ENCODE measurements around the gene AKT3.
"Not testable (repeated sequence)": the region's sequence is repeated elsewhere in the genome, so short reads cannot be mapped to it uniquely, and the experiment has no call there.

The AKT3 gene

GRCh38 chr1:243595527-243596210 lies 254.4 kb downstream of the AKT3 start:
- FAIRE-seq: peak; percentile 17

- FAIRE-seq: no peak
These were observed 255.6 kb downstream of the AKT3 start for GRCh38 chr1:243594455-243594854.

DNA sequence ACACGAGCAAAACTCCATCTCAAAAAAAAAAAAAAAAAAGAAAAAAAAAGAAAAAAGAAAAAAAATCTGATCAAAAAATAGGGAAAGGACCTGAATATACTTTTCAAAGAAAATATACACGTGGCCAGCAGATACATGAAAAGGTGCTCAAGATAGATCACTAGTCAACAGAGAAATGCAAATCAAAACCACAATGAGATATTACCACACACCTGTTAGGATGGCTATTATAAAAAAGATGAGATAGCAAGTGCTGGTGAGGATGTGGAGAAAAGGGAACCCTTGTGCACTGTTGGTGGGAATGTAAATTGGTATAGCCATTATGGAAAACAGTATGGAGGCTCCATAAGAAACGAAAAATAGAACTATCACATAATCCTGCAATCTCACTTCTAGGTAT lies 260.8 kb downstream of the AKT3 start:
- FAIRE-seq: not testable (repeated sequence)

DNA sequence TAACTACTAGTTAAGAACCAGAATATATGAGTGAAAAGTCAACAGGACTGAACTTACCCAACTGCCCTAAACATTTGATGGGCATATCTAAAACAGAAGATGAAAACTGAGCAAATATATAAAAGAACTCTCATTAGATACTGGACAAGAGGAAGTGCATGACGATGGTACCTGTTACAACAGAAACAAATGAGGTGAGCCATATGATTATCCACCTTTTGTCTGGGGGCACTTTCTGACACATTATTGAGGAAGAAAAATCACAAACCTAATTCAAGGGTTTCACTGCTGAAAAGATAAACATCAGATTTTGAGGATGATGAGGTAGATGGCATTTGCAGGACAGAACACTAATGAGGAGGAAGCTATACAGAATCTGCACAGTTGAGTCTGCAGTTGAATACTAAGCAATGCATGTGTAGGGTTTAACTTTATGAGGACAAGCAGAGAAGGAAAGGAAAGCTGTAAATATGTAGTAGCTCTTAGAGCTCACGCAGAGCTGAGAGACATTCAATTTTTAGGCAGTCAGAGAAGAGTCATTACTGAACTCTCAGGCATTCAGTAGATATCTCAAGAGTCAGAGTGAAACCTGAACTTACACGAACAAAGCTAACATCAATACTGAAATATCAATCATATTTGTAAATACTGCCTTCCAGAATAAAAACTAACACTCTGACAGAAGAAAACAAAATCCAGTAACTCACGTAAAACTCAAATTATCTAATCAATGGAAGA lies 262.1 kb downstream of the AKT3 start:
- FAIRE-seq: no peak

DNA sequence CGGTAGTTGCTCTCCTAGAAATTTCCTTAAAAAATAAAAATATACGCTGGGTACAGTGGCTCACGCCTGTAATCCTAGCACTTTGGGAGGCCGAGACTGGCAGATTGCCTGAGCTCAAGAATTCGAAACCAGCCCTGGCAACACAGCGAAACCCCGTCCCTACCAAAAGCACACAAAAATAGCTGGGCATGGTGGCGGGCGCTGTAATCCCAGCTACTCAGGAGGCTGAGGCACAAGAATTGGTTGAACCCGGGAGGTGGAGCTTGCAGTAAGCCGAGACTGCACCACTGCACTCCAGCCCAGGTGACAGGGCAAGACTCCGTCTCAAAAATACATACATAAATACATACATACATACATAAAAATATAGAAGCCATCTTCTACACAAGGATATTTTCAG lies 262.8 kb downstream of the AKT3 start:
- FAIRE-seq: no peak

GRCh38 chr1:243585982-243586381 lies 264.1 kb downstream of the AKT3 start:
- no peak for FAIRE-seq

DNA sequence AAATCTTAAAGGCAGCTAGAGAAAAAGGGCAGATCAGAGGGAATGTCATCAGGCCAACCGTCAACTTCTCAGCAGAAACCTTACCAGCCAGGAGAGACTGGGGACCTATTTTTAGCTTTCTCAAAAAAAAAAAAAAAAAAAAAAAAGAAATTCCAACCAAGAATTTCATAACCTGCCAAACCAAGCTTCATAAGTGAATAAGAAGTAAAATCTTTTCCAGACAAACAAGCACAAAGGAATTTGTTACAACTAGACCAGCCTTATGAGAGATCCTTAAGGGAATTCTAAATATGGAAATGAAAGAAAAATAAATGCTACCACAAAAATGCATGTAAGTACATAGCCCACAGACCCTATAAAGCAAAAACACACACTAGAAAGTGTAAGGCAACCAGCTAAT lies 267.7 kb downstream of the AKT3 start:
- no peak for FAIRE-seq

DNA sequence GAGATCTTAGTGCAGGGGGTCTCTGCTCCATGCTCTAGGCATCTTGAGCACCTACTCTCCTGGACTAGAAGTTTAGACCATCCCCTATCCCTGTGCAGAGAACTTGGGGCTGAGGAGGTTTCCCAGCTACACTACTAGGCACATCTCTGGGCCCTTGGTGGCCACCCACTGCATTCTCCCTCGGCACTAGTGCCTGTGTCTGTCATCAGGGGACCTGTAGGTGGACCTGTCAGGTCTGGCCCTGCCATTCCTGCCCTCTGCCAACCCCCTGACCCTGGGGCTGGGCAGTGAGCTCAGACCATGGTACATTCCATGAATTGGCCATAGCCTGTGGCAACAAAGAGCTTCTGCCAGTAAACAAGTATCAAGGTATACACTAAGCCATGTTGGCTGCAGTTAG lies 269.1 kb downstream of the AKT3 start:
- FAIRE-seq: no peak

- FAIRE-seq: no peak
These were observed 270.0 kb downstream of the AKT3 start for GRCh38 chr1:243580072-243580471.

DNA sequence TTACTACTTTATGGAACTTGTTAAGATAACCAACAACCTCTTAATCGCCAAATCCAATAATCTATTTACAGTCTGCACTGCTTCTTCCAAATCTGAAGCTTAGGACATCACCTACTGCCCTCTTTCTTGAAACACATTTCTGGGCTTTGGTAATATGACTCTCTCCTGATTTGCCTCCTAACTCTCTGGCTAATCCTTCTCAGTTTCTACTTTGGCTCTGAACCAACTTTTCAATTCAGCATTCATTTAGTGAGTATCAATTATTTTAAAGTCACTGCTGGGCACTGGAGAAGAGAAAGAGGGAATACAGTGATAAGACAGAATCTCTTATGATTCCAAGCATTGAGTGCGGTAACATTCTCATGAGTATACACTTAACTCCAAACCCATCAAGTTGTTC lies 275.0 kb downstream of the AKT3 start:
- FAIRE-seq: no peak

DNA sequence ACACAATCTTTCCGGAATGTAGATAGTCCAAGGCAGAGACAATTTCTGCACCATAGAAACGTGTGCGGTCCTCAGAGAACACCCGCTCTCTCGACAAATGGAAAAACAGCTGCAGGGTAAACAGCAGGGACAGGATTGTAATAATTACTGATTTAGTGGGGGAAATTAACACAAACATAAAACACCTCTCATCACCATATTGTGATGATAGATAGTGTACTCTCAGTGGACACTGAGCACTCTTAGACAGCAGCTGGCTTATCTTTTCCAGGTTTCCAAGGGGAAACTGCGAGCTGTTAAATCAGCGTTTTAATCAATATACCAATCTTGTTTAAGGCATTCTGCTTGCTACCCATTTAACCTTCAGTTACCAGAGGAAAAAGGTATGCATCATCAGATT lies 277.1 kb downstream of the AKT3 start:
- no peak for FAIRE-seq

- FAIRE-seq: no peak
These were observed 281.2 kb downstream of the AKT3 start for GRCh38 chr1:243568793-243569192.

- no peak for FAIRE-seq
These were observed 285.2 kb downstream of the AKT3 start for GRCh38 chr1:243564814-243565213.

- no peak for FAIRE-seq
These were observed 286.3 kb downstream of the AKT3 start for GRCh38 chr1:243563732-243564131.

- FAIRE-seq: no peak
These were observed 287.6 kb downstream of the AKT3 start for GRCh38 chr1:243562473-243562872.

DNA sequence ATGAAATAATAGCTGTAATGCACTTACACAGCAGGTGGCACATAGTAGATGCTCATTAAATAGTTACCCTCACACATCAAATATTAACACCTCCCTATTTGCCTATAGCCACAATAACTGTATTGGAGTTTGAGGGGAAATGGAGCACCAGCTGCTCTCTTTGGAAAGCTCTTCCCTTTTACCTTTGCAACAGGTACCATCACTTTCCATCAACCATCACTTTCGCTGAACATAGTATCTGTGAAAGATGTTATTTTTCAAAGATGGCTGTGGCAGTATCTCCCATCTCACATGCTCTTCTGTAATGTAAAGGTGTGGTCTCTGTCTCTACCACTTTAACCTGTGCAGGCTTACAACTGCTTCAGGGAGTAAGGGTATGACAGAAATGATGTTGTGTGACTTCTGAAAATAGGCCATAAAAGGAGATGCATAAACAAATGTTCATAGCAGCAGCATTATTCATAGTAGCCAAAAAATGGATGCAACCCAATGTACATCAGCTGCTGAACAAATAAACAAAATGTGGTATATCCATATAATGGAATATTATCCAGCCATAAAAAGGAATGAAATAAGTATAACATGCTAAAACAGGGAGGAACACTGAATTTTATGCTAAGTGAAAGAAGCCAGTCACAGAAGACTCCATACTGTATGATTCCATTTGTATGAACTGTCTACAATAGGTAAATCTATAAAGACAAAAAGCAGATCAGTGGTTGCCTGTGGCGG lies 288.3 kb downstream of the AKT3 start:
- no peak for FAIRE-seq

GRCh38 chr1:243559575-243560162 lies 290.4 kb downstream of the AKT3 start:
- FAIRE-seq: no peak

GRCh38 chr1:243558576-243558975 lies 291.5 kb downstream of the AKT3 start:
- FAIRE-seq: no peak

DNA sequence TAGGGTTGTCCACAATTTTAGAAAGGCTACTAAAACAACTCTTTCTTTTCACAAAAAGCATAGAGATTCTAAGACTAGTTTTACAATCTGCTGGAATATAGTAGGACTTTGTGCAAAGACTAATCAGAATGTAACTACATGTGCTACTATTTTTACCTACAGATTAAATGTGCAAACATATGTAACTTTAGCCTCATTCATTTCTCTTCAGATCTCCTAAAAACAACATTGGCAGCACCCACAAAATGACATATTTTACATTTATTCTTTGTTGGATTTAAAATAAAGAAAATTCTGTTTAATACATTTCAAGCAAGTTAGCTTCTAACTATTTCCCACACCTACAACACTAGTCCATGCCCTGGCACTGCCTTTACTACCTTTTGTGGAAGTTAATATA lies 292.2 kb downstream of the AKT3 start:
- FAIRE-seq: no peak

DNA sequence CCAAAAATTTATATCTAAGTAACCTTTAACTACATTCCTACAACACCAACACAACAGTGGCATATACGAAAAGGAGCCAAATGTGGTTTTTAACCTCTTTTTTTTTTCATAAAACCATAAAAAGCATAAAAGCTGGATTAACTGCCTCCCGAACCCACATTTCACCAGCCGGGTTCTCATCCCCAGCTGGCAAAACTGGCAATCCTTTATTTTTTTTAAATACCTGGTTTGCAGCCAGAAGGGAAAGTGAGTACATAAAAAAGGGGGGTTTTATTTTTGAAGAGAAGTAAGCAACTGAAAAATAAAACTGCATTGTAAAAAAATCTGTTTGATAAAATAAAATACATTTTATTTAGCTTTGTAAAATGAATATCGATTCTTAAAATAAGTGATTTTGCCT lies 295.4 kb downstream of the AKT3 start:
- no peak for FAIRE-seq

GRCh38 chr1:243553090-243553489 lies 297.0 kb downstream of the AKT3 start:
- FAIRE-seq: no peak

GRCh38 chr1:243550276-243550675 lies 299.8 kb downstream of the AKT3 start:
- FAIRE-seq: no peak

DNA sequence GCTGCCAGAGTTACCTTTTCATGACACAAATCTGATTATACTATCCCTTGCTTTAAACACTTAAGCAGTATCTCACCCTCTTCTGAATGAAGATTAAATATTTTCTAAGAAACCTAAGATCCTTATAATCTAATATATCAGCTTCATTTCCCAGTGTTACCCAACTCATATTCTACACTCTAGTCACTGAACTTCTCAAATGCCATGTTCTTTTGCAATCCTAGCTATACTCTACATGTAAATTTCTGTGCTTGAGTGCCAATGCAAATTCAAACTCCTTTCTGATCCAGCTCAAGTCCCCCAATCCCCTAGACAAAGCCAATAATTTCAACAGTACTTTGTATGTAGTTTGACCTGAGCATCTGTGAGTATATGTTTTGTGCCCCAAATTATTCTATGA lies 300.3 kb downstream of the AKT3 start:
- no peak for FAIRE-seq

GRCh38 chr1:243549108-243549507 lies 300.9 kb downstream of the AKT3 start:
- no peak for FAIRE-seq
